Esophagus squamous epithelium (tissue), 5 donors: Measurements from ENCODE around the gene ZXDB. TPM values are rescaled to one million over a fixed set of nuclear protein-coding genes. Genes with fewer than 3 reads are reported as not detected.
A peak's percentile ranks its signal among the peaks of the same experiment; 100 is the strongest.
"Not testable (repeated sequence)": the region's sequence is repeated elsewhere in the genome, so short reads cannot be mapped to it uniquely, and the experiment has no call there.

Experiments used
- DNase-seq: peaks from one replicate; lab custom pipeline; 2025; lab: John Stamatoyannopoulos, UW
- H3K27ac ChIP-seq, 4 donors: fragments of 200-600 bp; sonication (generic); one replicate each; pipeline ENCODE4 v1.5.1; 2016 to 2019; ENCODE audit warnings: mild to moderate bottlenecking in 1 of 4
- H3K27me3 ChIP-seq, 4 donors: fragments of 200-600 bp; sonication (generic); 1 replicate in 3 of 4; 2 replicates in 1 of 4; pipeline versions ENCODE4 v1.5.1 to v1.6.0; 2017 to 2021; ENCODE audit warnings: antibody characterized with exemption in 1 of 4
- H3K36me3 ChIP-seq, 3 donors: fragments of 200-600 bp; sonication (generic); one replicate each; pipeline ENCODE4 v1.5.1; 2016 to 2019
- H3K4me1 ChIP-seq, 3 donors: fragments of 200-600 bp; sonication (generic); one replicate each; pipeline ENCODE4 v1.5.1; 2017 to 2019
- H3K4me3 ChIP-seq, 4 donors: fragments of 200-600 bp; sonication (generic); 1 replicate in 3 of 4; 2 replicates in 1 of 4; pipeline ENCODE4 v1.5.1; 2016 to 2019; ENCODE audit warnings: mild to moderate bottlenecking in 2 of 4, moderate library complexity in 1 of 4
- H3K9me3 ChIP-seq, 3 donors: fragments of 200-600 bp; sonication (generic); one replicate each; pipeline ENCODE4 v1.5.1; 2016 to 2019
- CTCF ChIP-seq, 6 experiments: fragments of 450-650 bp in 4 of 6; fragments of 200-600 bp in 2 of 6; sonication (generic) in 2 of 6; IDR thresholded peaks; one replicate each; pipeline ENCODE4 v1.5.1; 2016 to 2019; ENCODE audit warnings: antibody characterized with exemption in 6 of 6, mild to moderate bottlenecking in 4 of 6, moderate library complexity in 4 of 6
- POLR2A ChIP-seq, 4 donors: fragments of 450-650 bp; IDR thresholded peaks; one replicate each; pipeline ENCODE4 v1.6.1; 2017; ENCODE audit warnings: antibody characterized with exemption in 4 of 4, mild to moderate bottlenecking in 4 of 4, moderate library complexity in 3 of 4
- WGBS, 2 donors: methylation state at CpG; one replicate each; pipeline ENCODE4 v1.1.5; 2018; 5-methylcytosine and 5-hydroxymethylcytosine counted together
- intact Hi-C: fragments of 100-400 bp; cut with DNase I; formaldehyde crosslinking; loops from one replicate; pipeline ENCODE4 v1.15.0; 2022
- total RNA-seq, 4 donors: library from RNA; depleted of rRNA; stranded (reverse); fragments of >200 nt; gene quantifications; one replicate each; pipeline ENCODE4 v1.1.0, GENCODE V29; 2016
- donor health status: DM: yes; HTN: yes; CAD: no.

The ZXDB gene
- total RNA-seq, 4 donors from 2014 or later = 3.2 to 8.4 (median 3.7) TPM

GRCh38 chrX:57586360-57586759 is 5.5 kb upstream of the ZXDB start:
- 74 to 75% methylated on average over 3 of the region's 4 CpGs for WGBS, 2 donors
- intact Hi-C loops = no loop called here
- Histone ChIP-seq H3K27ac (no peak overlapping the region), H3K9me3 (no peaks in the 10 kb centered on the region), H3K4me1 (peaks cover 0 to 7% (median 7%) of the 10 kb centered on the region in 3 donors), H3K27me3 (no peaks in the 10 kb centered on the region), H3K4me3 (no peak overlapping the region), H3K36me3 (no peaks in the 10 kb centered on the region)
- no peak for DNase-seq
- TF ChIP-seq POLR2A (IDR thresholded peaks at IDR 0.05) = no peak
- no peak for TF ChIP-seq CTCF (IDR thresholded peaks at IDR 0.05)

- DNase-seq = no peak
- Histone ChIP-seq H3K9me3 (no peaks in the 10 kb centered on the region), H3K27me3 (no peaks in the 10 kb centered on the region), H3K4me1 (peaks cover 0 to 8% (median 7%) of the 10 kb centered on the region in 3 donors), H3K4me3 (no peak overlapping the region), H3K27ac (no peak overlapping the region), H3K36me3 (no peaks in the 10 kb centered on the region)
- TF ChIP-seq CTCF (IDR thresholded peaks at IDR 0.05) = no peak
- TF ChIP-seq POLR2A (IDR thresholded peaks at IDR 0.05) = no peak
- 54% methylated on average over 2 of the region's 2 CpGs; no CpG with 5 or more reads in 1 of the 2 donors for WGBS, 2 donors
- intact Hi-C loops = no loop called here
These were observed 4.7 kb upstream of the ZXDB start for GRCh38 chrX:57587062-57587461.

- H3K36me3 ChIP-seq = no peaks in the 10 kb centered on the region
- no peak overlapping the region for H3K4me3 ChIP-seq
- no peak overlapping the region for H3K27ac ChIP-seq
- H3K4me1 ChIP-seq = peaks cover 0 to 8% (median 7%) of the 10 kb centered on the region in 3 donors
- whole genome bisulfite sequencing, 2 donors = 59 to 88% methylated on average over 2 of the region's 2 CpGs
- intact Hi-C loops = no loop called here
- TF ChIP-seq CTCF (IDR thresholded peaks at IDR 0.05) (no peak), POLR2A (IDR thresholded peaks at IDR 0.05) (no peak)
- no peaks in the 10 kb centered on the region for H3K9me3 ChIP-seq
- DNase-seq = no peak
- H3K27me3 ChIP-seq = no peaks in the 10 kb centered on the region
These were observed 4.2 kb upstream of the ZXDB start for GRCh38 chrX:57587607-57588006.

GRCh38 chrX:57592160-57592893 is 516 bp downstream of the ZXDB start:
- DNase-seq, H3K9me3 ChIP-seq, intact Hi-C loops, H3K36me3 ChIP-seq, H3K27me3 ChIP-seq: not testable (repeated sequence)
- Histone ChIP-seq H3K4me1 (peaks cover 0 to 46% (median 12%) of the 10 kb centered on the region in 3 donors), H3K4me3 (peak overlapping the region; percentile 40 to 77 (median 56)), H3K27ac (peak overlapping the region; percentile 82 to 97 (median 92))
- TF ChIP-seq POLR2A (IDR thresholded peaks at IDR 0.05) = peak in 1 of 4 donors; percentile 27
- no CpG with 5 or more reads among the region's 84 CpGs for WGBS, 2 donors

GRCh38 chrX:57592894-57593215 is 1.0 kb downstream of the ZXDB start:
- H3K36me3 ChIP-seq, H3K9me3 ChIP-seq, intact Hi-C loops, H3K27me3 ChIP-seq, DNase-seq: not testable (repeated sequence)
- peak overlapping the region; percentile 40 to 77 (median 56) for H3K4me3 ChIP-seq
- WGBS, 2 donors = 66% methylated on average over 6 of the region's 15 CpGs; no CpG with 5 or more reads in 1 of the 2 donors
- peaks cover 0 to 46% (median 12%) of the 10 kb centered on the region in 3 donors for H3K4me1 ChIP-seq
- peak overlapping the region; percentile 82 to 97 (median 92) for H3K27ac ChIP-seq

GRCh38 chrX:57595381-57595811 is 3.6 kb downstream of the ZXDB start:
- WGBS, 2 donors = 8 to 31% methylated on average over 1 of the region's 1 CpG
- Histone ChIP-seq H3K4me3 (peak overlapping the region in 1 of 4 donors; percentile 30), H3K27me3 (no peaks in the 10 kb centered on the region), H3K4me1 (peaks cover 0 to 46% (median 12%) of the 10 kb centered on the region in 3 donors), H3K9me3 (no peaks in the 10 kb centered on the region), H3K27ac (peak overlapping the region in 2 of 4 donors; percentile 20 to 29), H3K36me3 (no peaks in the 10 kb centered on the region)
- DNase-seq = no peak
- TF ChIP-seq CTCF (IDR thresholded peaks at IDR 0.05) (no peak), POLR2A (IDR thresholded peaks at IDR 0.05) (no peak)
- intact Hi-C loops = no loop called here
